Measurements from ENCODE around the gene CNKSR3.

CNKSR3 gene

GRCh38 chr6:154537511-154538325 is 27.2 kb upstream of the CNKSR3 start:
- Mint-ChIP-seq H3K27ac (no peak overlapping the region), H3K4me1 (ENCODE audit: low read depth) (no peaks in the 10 kb centered on the region), H3K9me3 (no peaks in the 10 kb centered on the region), H3K36me3 (ENCODE audit: low read depth) (no peaks in the 10 kb centered on the region), H3K4me3 (no peak overlapping the region), H3K27me3 (no peaks in the 10 kb centered on the region)
- intact Hi-C loops (cut with micrococcal nuclease) = no loop called here

DNA sequence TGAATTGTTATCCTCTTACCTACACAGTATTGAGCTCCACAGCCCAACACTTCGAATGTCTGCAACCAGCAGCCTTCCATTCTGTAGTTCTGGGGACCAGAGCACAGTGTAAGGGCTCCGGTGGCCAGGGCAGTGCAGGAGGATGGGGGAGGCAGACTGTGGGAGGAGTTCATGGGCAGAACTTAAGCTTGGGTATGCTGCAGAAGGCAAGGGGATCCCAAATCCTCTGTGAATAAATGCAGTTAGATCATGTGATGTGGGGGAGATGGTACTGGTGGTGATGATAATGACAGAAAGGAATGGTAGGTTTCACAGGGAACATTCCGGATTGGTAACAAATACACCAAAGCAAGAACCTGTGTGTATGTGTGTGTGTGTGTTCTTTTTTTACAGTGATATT is 26.5 kb upstream of the CNKSR3 start:
- no peaks in the 10 kb centered on the region for H3K27me3 Mint-ChIP-seq
- H3K36me3 Mint-ChIP-seq (ENCODE audit: low read depth) = no peaks in the 10 kb centered on the region
- no peaks in the 10 kb centered on the region for H3K4me1 Mint-ChIP-seq (ENCODE audit: low read depth)
- H3K9me3 Mint-ChIP-seq = no peaks in the 10 kb centered on the region
- H3K27ac Mint-ChIP-seq = no peak overlapping the region
- intact Hi-C loops (cut with micrococcal nuclease) = no loop called here
- no peak overlapping the region for H3K4me3 Mint-ChIP-seq

GRCh38 chr6:154536255-154536654 is 25.8 kb upstream of the CNKSR3 start:
- Mint-ChIP-seq H3K9me3 (no peaks in the 10 kb centered on the region), H3K4me3 (no peak overlapping the region)
- intact Hi-C loops (cut with micrococcal nuclease) = no loop called here

DNA sequence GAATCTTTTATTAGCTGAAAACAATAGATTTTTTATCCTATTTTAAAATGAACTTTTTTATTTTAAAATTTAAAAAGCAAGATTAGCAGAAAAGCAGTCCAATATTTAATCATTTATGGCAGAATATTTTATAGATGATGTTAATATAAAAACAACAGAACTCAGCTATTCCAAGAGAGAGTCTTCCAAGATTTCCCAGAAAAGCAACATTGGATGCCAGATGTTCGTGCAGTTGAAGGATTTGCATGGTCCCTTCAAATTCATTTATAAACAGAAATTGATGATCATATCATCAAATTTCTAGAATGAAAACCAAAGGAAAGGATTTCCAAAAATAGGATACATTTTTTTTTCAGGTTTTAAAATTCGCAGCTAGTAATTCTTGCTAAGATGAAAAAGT is 25.4 kb upstream of the CNKSR3 start:
- no peaks in the 10 kb centered on the region for H3K36me3 Mint-ChIP-seq (ENCODE audit: low read depth)
- no peak overlapping the region for H3K4me3 Mint-ChIP-seq
- no peaks in the 10 kb centered on the region for H3K4me1 Mint-ChIP-seq (ENCODE audit: low read depth)
- intact Hi-C loops (cut with micrococcal nuclease) = no loop called here
- no peaks in the 10 kb centered on the region for H3K27me3 Mint-ChIP-seq
- no peak overlapping the region for H3K27ac Mint-ChIP-seq
- H3K9me3 Mint-ChIP-seq = no peaks in the 10 kb centered on the region

More at GRCh38 chr6:154536255-154536654, 25.8 kb upstream of the CNKSR3 start:
- Mint-ChIP-seq H3K27ac (no peak overlapping the region), H3K36me3 (ENCODE audit: low read depth) (no peaks in the 10 kb centered on the region), H3K27me3 (no peaks in the 10 kb centered on the region), H3K4me1 (ENCODE audit: low read depth) (no peaks in the 10 kb centered on the region)

DNA sequence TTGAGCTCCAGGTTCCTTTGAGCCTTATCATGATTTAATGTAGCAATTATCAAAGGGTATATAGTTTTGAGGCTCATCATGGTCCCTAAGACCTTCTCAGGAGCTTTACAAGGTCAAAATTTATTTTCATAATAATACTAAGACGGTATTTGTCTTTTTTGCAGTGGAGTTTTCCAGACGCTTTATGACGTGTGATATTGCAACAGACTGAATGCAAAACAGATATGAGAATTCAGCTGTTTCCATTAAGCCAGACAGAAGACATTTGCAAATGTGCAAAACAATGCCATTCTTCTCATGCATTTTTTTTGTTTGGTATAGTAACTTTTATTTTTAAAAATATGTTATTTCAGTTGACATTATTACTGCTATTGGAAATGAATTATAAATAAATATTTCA is 24.7 kb upstream of the CNKSR3 start:
- intact Hi-C loops (cut with micrococcal nuclease) = no loop called here
- no peaks in the 10 kb centered on the region for H3K4me1 Mint-ChIP-seq (ENCODE audit: low read depth)
- H3K4me3 Mint-ChIP-seq = no peak overlapping the region
- H3K9me3 Mint-ChIP-seq = no peaks in the 10 kb centered on the region
- no peaks in the 10 kb centered on the region for H3K36me3 Mint-ChIP-seq (ENCODE audit: low read depth)
- no peaks in the 10 kb centered on the region for H3K27me3 Mint-ChIP-seq
- H3K27ac Mint-ChIP-seq = no peak overlapping the region

DNA sequence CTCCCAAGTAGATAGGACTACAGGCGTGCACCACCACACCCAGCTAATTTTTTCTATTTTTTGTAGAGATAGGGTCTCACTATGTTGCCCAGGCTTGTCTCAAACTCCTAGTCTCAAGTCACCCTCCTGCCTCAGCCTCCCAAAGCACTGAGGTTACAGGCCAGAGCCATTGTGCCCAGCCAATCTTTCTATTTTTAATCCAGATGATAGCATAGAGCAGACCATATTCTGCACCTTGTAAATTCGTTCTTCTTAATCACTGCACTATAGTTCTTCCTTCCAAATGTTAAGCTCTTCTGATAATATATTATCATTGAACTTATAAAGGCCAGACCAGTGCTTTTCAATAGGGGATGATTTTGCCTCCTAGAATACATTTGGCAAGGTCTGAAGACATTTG is 24.0 kb upstream of the CNKSR3 start:
- H3K27me3 Mint-ChIP-seq = no peaks in the 10 kb centered on the region
- no peaks in the 10 kb centered on the region for H3K9me3 Mint-ChIP-seq
- no peaks in the 10 kb centered on the region for H3K4me1 Mint-ChIP-seq (ENCODE audit: low read depth)
- intact Hi-C loops (cut with micrococcal nuclease) = no loop called here
- no peak overlapping the region for H3K27ac Mint-ChIP-seq
- H3K4me3 Mint-ChIP-seq = no peak overlapping the region
- no peaks in the 10 kb centered on the region for H3K36me3 Mint-ChIP-seq (ENCODE audit: low read depth)

DNA sequence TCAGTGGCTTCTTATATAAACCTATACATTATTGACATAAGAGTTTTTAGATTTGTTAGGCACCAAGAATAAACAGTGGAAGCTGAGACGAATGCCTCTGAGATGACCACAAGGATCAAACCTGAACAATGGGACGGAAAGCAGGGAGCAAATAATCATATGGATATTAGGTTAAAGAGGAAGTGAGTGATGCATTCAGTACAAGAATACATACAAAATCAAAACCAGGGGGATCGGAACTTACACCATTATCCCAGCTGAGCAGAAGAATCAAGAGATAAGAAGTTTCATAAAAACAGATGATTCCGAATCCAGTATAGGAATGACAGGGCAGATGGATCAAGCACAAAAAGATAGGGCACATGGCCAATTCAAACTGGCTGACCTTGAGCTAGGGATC is 21.9 kb upstream of the CNKSR3 start:
- no peak overlapping the region for H3K27ac Mint-ChIP-seq
- H3K4me1 Mint-ChIP-seq (ENCODE audit: low read depth) = no peaks in the 10 kb centered on the region
- H3K36me3 Mint-ChIP-seq (ENCODE audit: low read depth) = no peaks in the 10 kb centered on the region
- intact Hi-C loops (cut with micrococcal nuclease) = no loop called here
- H3K27me3 Mint-ChIP-seq = no peaks in the 10 kb centered on the region
- H3K4me3 Mint-ChIP-seq = no peak overlapping the region
- peaks cover 11% of the 10 kb centered on the region for H3K9me3 Mint-ChIP-seq

GRCh38 chr6:154529957-154530356 is 19.5 kb upstream of the CNKSR3 start:
- H3K4me1 Mint-ChIP-seq (ENCODE audit: low read depth) = peaks cover 5% of the 10 kb centered on the region

GRCh38 chr6:154528310-154528915 is 17.9 kb upstream of the CNKSR3 start:
- no peak overlapping the region for H3K27ac Mint-ChIP-seq

More at GRCh38 chr6:154529957-154530356, 19.5 kb upstream of the CNKSR3 start:
- Mint-ChIP-seq H3K9me3 (peaks cover 11% of the 10 kb centered on the region), H3K27me3 (no peaks in the 10 kb centered on the region), H3K4me3 (no peak overlapping the region), H3K27ac (no peak overlapping the region), H3K36me3 (ENCODE audit: low read depth) (no peaks in the 10 kb centered on the region)
- intact Hi-C loops (cut with micrococcal nuclease) = no loop called here

DNA sequence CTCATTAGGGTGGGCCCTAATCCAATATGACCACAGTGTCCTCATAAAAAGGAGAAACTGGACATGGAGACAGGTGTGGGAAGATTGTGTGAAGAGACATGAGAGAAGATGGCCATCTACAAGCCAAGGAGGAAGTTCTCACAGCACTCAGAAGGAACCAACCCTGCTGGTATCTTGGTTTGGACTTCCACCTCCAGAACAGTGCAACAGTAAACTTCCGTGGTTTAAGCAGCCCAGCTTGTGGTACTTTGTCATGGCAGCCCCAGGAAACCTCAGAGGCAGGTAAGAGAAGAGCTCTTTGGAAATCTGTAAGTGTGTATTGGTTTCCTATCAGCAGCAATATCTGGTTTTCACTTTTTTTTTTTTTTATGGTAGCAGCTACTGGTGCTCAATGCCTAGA is 16.5 kb upstream of the CNKSR3 start:
- Mint-ChIP-seq H3K36me3 (ENCODE audit: low read depth) (no peaks in the 10 kb centered on the region), H3K27me3 (no peaks in the 10 kb centered on the region), H3K4me3 (no peak overlapping the region), H3K4me1 (ENCODE audit: low read depth) (peaks cover 5% of the 10 kb centered on the region), H3K27ac (no peak overlapping the region), H3K9me3 (peaks cover 11% of the 10 kb centered on the region)
- intact Hi-C loops (cut with micrococcal nuclease) = no loop called here

More at GRCh38 chr6:154528310-154528915, 17.9 kb upstream of the CNKSR3 start:
- Mint-ChIP-seq H3K9me3 (peaks cover 11% of the 10 kb centered on the region), H3K27me3 (no peaks in the 10 kb centered on the region), H3K36me3 (ENCODE audit: low read depth) (no peaks in the 10 kb centered on the region), H3K4me1 (ENCODE audit: low read depth) (peaks cover 5% of the 10 kb centered on the region), H3K4me3 (no peak overlapping the region)
- intact Hi-C loops (cut with micrococcal nuclease) = no loop called here

- no peak overlapping the region for H3K4me3 Mint-ChIP-seq
- no peaks in the 10 kb centered on the region for H3K27me3 Mint-ChIP-seq
- H3K27ac Mint-ChIP-seq = no peak overlapping the region
- intact Hi-C loops (cut with micrococcal nuclease) = no loop called here
- H3K36me3 Mint-ChIP-seq (ENCODE audit: low read depth) = no peaks in the 10 kb centered on the region
- no peaks in the 10 kb centered on the region for H3K9me3 Mint-ChIP-seq
- H3K4me1 Mint-ChIP-seq (ENCODE audit: low read depth) = peaks cover 5% of the 10 kb centered on the region
Measured at GRCh38 chr6:154522576-154522975, 12.1 kb upstream of the CNKSR3 start.

DNA sequence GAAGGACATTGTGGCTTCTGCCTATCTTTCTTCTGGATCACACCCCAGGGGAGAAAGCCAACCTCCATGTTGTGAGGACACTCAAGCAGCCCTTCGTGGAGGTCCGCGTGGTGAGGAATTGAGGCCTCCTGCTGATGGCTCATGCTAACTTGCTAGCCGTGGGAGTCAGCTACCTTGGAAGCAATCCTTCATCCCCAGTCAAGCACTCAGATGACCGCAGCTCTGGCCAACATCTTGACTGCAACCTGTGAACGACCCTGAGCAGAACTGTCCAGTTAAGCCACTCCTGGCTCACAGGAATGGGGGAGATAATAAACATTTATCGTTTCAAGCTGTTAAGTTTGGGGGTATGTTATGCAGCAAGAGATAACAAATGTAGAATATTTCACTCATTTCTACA is 10.9 kb upstream of the CNKSR3 start:
- H3K4me1 Mint-ChIP-seq (ENCODE audit: low read depth) = no peaks in the 10 kb centered on the region
- no peaks in the 10 kb centered on the region for H3K27me3 Mint-ChIP-seq

GRCh38 chr6:154520280-154520679 is 9.8 kb upstream of the CNKSR3 start:
- intact Hi-C loops (cut with micrococcal nuclease) = no loop called here
- no peaks in the 10 kb centered on the region for H3K36me3 Mint-ChIP-seq (ENCODE audit: low read depth)
- no peak overlapping the region for H3K27ac Mint-ChIP-seq
- H3K4me1 Mint-ChIP-seq (ENCODE audit: low read depth) = no peaks in the 10 kb centered on the region
- no peaks in the 10 kb centered on the region for H3K27me3 Mint-ChIP-seq
- H3K4me3 Mint-ChIP-seq = no peak overlapping the region
- no peaks in the 10 kb centered on the region for H3K9me3 Mint-ChIP-seq

More for the DNA sequence above, 10.9 kb upstream of the CNKSR3 start:
- Mint-ChIP-seq H3K27ac (no peak overlapping the region), H3K36me3 (ENCODE audit: low read depth) (no peaks in the 10 kb centered on the region), H3K9me3 (no peaks in the 10 kb centered on the region), H3K4me3 (no peak overlapping the region)
- intact Hi-C loops (cut with micrococcal nuclease) = no loop called here

- no peaks in the 10 kb centered on the region for H3K36me3 Mint-ChIP-seq (ENCODE audit: low read depth)
- intact Hi-C loops (cut with micrococcal nuclease) = no loop called here
- peaks cover 2% of the 10 kb centered on the region for H3K27me3 Mint-ChIP-seq
- no peaks in the 10 kb centered on the region for H3K4me1 Mint-ChIP-seq (ENCODE audit: low read depth)
- H3K4me3 Mint-ChIP-seq = no peak overlapping the region
- no peak overlapping the region for H3K27ac Mint-ChIP-seq
- no peaks in the 10 kb centered on the region for H3K9me3 Mint-ChIP-seq
Measured at GRCh38 chr6:154518396-154518795, 7.9 kb upstream of the CNKSR3 start.
